Stimulated activated CD4-positive, alpha-beta T cell treated with anti-CD3 and anti-CD28 coated beads, Interleukin-12 subunit alpha, Interleukin-12 subunit beta, amount 100 ng/mL, for 48 hours (primary cell): ENCODE data around the gene LRIG1.

ENCODE experiments used
- DNase-seq, 3 donors: peaks; one replicate each; pipeline ENCODE4 v3.0.0-alpha.2; 2020; ENCODE audit warnings: low read depth in 2 of 3, low spot score in 1 of 3

Gene LRIG1

GRCh38 chr3:66362541-66362941, 138.3 kb downstream of the LRIG1 start:
- DNase-seq = no peak

- DNase-seq = no peak
Observed at GRCh38 chr3:66361356-66361755, 139.5 kb downstream of the LRIG1 start.

GRCh38 chr3:66355997-66356396, 144.8 kb downstream of the LRIG1 start:
- no peak for DNase-seq

GRCh38 chr3:66355394-66355793, 145.4 kb downstream of the LRIG1 start:
- no peak for DNase-seq

GRCh38 chr3:66354001-66354400, 146.8 kb downstream of the LRIG1 start:
- DNase-seq = no peak

- DNase-seq = no peak
Observed at GRCh38 chr3:66353530-66353929, 147.3 kb downstream of the LRIG1 start.

GRCh38 chr3:66353039-66353438, 147.8 kb downstream of the LRIG1 start:
- DNase-seq = no peak

- DNase-seq = no peak
Observed at GRCh38 chr3:66350601-66351000, 150.2 kb downstream of the LRIG1 start.

GRCh38 chr3:66348704-66349103, 152.1 kb downstream of the LRIG1 start:
- no peak for DNase-seq

- no peak for DNase-seq
Observed at GRCh38 chr3:66344848-66345578, 155.8 kb downstream of the LRIG1 start.

- no peak for DNase-seq
Observed at GRCh38 chr3:66344391-66344811, 156.4 kb downstream of the LRIG1 start.

GRCh38 chr3:66342717-66343356, 158.0 kb downstream of the LRIG1 start:
- no peak for DNase-seq

GRCh38 chr3:66338927-66339326, 161.9 kb downstream of the LRIG1 start:
- no peak for DNase-seq

GRCh38 chr3:66336333-66336766, 164.5 kb downstream of the LRIG1 start:
- DNase-seq = no peak

- no peak for DNase-seq
Observed at GRCh38 chr3:66335671-66336070, 165.2 kb downstream of the LRIG1 start.
